SK-N-SH (cell line): Measurements from ENCODE around the gene RBM19. TPM values are rescaled to one million over a fixed set of nuclear protein-coding genes. Genes with fewer than 3 reads are reported as not detected.
A peak's percentile ranks its signal among the peaks of the same experiment; 100 is the strongest.

Experiments used
- CTCF ChIA-PET: fragments of 300-600, 350-600 bp; formaldehyde crosslinking; extraction: SDS; loops from one replicate; lab custom pipeline; 2021; lab: Yijun Ruan, JAX
- POLR2A ChIA-PET: fragments of 350-600 bp; sonication (Branson Sonifier 250); formaldehyde crosslinking; extraction: SDS; loops from one replicate; lab custom pipeline; 2020; ENCODE audit warnings: antibody characterized with exemption, inconsistent platforms; lab: Yijun Ruan, JAX
- DNase-seq: peaks from one replicate; pipeline ENCODE4 v3.0.0; 2012
- H2AFZ ChIP-seq: fragments of 200-600 bp; sonication (generic); 2 replicates; pipeline ENCODE4 v1.8.1; 2016; ENCODE audit warnings: antibody characterized with exemption, mild to moderate bottlenecking, low read depth
- H3F3A ChIP-seq: fragments of 200-600 bp; sonication (generic); replicated peaks from 2 replicates; pipeline ENCODE3; 2016; ENCODE audit warnings: antibody characterized with exemption, mild to moderate bottlenecking; ENCODE audit not compliant: insufficient read depth
- H3K27ac ChIP-seq, 2 experiments: fragments of 200-500 bp in 1 of 2; fragments of 200-600 bp in 1 of 2; sonication (Bioruptor generic) in 1 of 2; sonication (generic), shearing (Covaris generic) in 1 of 2; 2 replicates each; pipeline versions ENCODE4 v1.5.1 to v1.6.1; 2014 to 2016; ENCODE audit warnings: low read depth in 2 of 2, inconsistent platforms in 1 of 2, low read length in 1 of 2, mild to moderate bottlenecking in 1 of 2, mixed read lengths in 1 of 2
- H3K27me3 ChIP-seq: fragments of 200-600 bp; sonication (generic), shearing (Covaris generic); 2 replicates; pipeline ENCODE4 v1.6.1; 2016; ENCODE audit warnings: mixed run types; ENCODE audit not compliant: insufficient read depth
- H3K36me3 ChIP-seq, 2 experiments: fragments of 200-500 bp in 1 of 2; fragments of 200-600 bp in 1 of 2; sonication (Bioruptor generic) in 1 of 2; sonication (generic) in 1 of 2; replicated peaks in 1 of 2; 2 replicates each; pipeline versions ENCODE3 to v1.5.1; 2014 to 2016; ENCODE audit warnings: low read length in 1 of 2, mild to moderate bottlenecking in 1 of 2; ENCODE audit not compliant: insufficient read depth in 2 of 2, control insufficient read depth in 1 of 2
- H3K4me1 ChIP-seq, 2 experiments: fragments of 200-500 bp in 1 of 2; fragments of 200-600 bp in 1 of 2; sonication (Bioruptor generic) in 1 of 2; sonication (generic), shearing (Covaris generic) in 1 of 2; 2 replicates each; pipeline versions ENCODE4 v1.5.1 to v1.6.1; 2014 to 2016; ENCODE audit warnings: low read depth in 1 of 2, low read length in 1 of 2, mixed run types in 1 of 2; ENCODE audit not compliant: insufficient read depth in 2 of 2, control insufficient read depth in 1 of 2
- H3K4me2 ChIP-seq: fragments of 200-600 bp; sonication (generic), shearing (Covaris generic); 2 replicates; pipeline ENCODE4 v1.6.1; 2017; ENCODE audit warnings: mixed run types
- H3K4me3 ChIP-seq, 2 experiments: fragments of 200-500 bp in 1 of 2; fragments of 200-600 bp in 1 of 2; sonication (Bioruptor generic) in 1 of 2; sonication (generic), shearing (Covaris generic) in 1 of 2; 2 replicates each; pipeline versions ENCODE4 v1.5.1 to v1.8.1; 2014 to 2016; ENCODE audit warnings: low read depth in 2 of 2, inconsistent platforms in 1 of 2, low read length in 1 of 2, mild to moderate bottlenecking in 1 of 2, mixed read lengths in 1 of 2, moderate library complexity in 1 of 2
- H3K79me2 ChIP-seq: fragments of 200-600 bp; sonication (generic); 2 replicates; pipeline ENCODE4 v1.8.1; 2017; ENCODE audit warnings: mild to moderate bottlenecking; ENCODE audit not compliant: insufficient read depth
- H3K9ac ChIP-seq: fragments of 200-600 bp; sonication (generic); 2 replicates; pipeline ENCODE4 v1.6.1; 2017; ENCODE audit warnings: mixed run types
- H3K9me2 ChIP-seq: fragments of 200-600 bp; sonication (generic); 2 replicates; pipeline ENCODE4 v1.6.1; 2017; ENCODE audit warnings: mixed run types
- H3K9me3 ChIP-seq: fragments of 200-600 bp; sonication (generic); 2 replicates; pipeline ENCODE4 v1.6.1; 2017; ENCODE audit warnings: mixed run types, mild to moderate bottlenecking, moderate library complexity
- H4K20me1 ChIP-seq: fragments of 200-600 bp; sonication (generic); 2 replicates; pipeline ENCODE4 v1.6.1; 2017; ENCODE audit warnings: mild to moderate bottlenecking, mixed run types; ENCODE audit not compliant: insufficient read depth
- CTCF ChIP-seq: fragments of 200-600 bp; sonication (generic); IDR thresholded peaks from 2 replicates; pipeline ENCODE4 v1.6.1; 2017; ENCODE audit warnings: antibody characterized with exemption, mild to moderate bottlenecking, moderate library complexity
- EZH2phosphoT487 ChIP-seq: fragments of 200-600 bp; sonication (generic); IDR thresholded peaks from 2 replicates; pipeline ENCODE4 v1.6.1; 2017; ENCODE audit warnings: low read depth, mixed run types, mild to moderate bottlenecking, antibody characterized with exemption, moderate library complexity, borderline replicate concordance
- FOXJ3 ChIP-seq: sonication (generic); formaldehyde crosslinking; IDR thresholded peaks from 2 replicates; pipeline ENCODE4 v1.5.1; 2020; ENCODE audit warnings: mild to moderate bottlenecking, missing genetic modification reagents
- GATA2 ChIP-seq: sonication (generic); formaldehyde crosslinking; IDR thresholded peaks from 2 replicates; pipeline ENCODE4 v1.5.0; 2020; ENCODE audit warnings: mild to moderate bottlenecking, missing genetic modification reagents
- MAX ChIP-seq: IDR thresholded peaks from 2 replicates; pipeline ENCODE4 v1.4.0; 2012; ENCODE audit warnings: low read depth
- MEF2A ChIP-seq: IDR thresholded peaks from 2 replicates; pipeline ENCODE4 v1.4.0; 2012; ENCODE audit warnings: low read depth, borderline replicate concordance
- NFIC ChIP-seq: IDR thresholded peaks from 2 replicates; pipeline ENCODE4 v1.4.0; 2012; ENCODE audit warnings: borderline replicate concordance
- NRF1 ChIP-seq: IDR thresholded peaks from 2 replicates; pipeline ENCODE4 v1.6.1; 2012; ENCODE audit warnings: low read depth, mild to moderate bottlenecking, low read length
- PBX3 ChIP-seq: IDR thresholded peaks from 2 replicates; pipeline ENCODE4; 2012
- POLR2AphosphoS5 ChIP-seq: IDR thresholded peaks from 2 replicates; pipeline ENCODE4 v1.6.1; 2012; ENCODE audit warnings: low read depth, low read length
- RCOR1 ChIP-seq: fragments of 150-350 bp; IDR thresholded peaks from 2 replicates; pipeline ENCODE4 v1.6.1; 2017; ENCODE audit warnings: antibody characterized with exemption, low read length
- REST ChIP-seq: IDR thresholded peaks from 2 replicates; pipeline ENCODE4 v1.6.1; 2012; ENCODE audit warnings: mild to moderate bottlenecking, low read depth, low read length, moderate library complexity
- RXRA ChIP-seq: IDR thresholded peaks from 2 replicates; pipeline ENCODE4 v1.4.0; 2012; ENCODE audit warnings: low read depth, mild to moderate bottlenecking, borderline replicate concordance
- SIN3A ChIP-seq: IDR thresholded peaks from 2 replicates; pipeline ENCODE4 v1.6.1; 2012; ENCODE audit warnings: low read depth, mild to moderate bottlenecking, low read length, moderate library complexity, borderline replicate concordance
- TEAD4 ChIP-seq: IDR thresholded peaks from 2 replicates; pipeline ENCODE4 v1.4.0; 2012; ENCODE audit warnings: mild to moderate bottlenecking, borderline replicate concordance; ENCODE audit not compliant: insufficient read depth
- USF2 ChIP-seq: fragments of 150-350 bp; IDR thresholded peaks from 2 replicates; pipeline ENCODE4 v1.6.1; 2017; ENCODE audit warnings: antibody characterized with exemption, low read length, low read depth, borderline replicate concordance
- WGBS: methylation state at CpG from one replicate; pipeline ENCODE4 v1.1.6; 2017; ENCODE audit warnings: low lambda C conversion rate; 5-methylcytosine and 5-hydroxymethylcytosine counted together
- polyA plus RNA-seq, 3 experiments: library from polyadenylated mRNA; depleted of rRNA; stranded (reverse); fragments of >200 nt; gene quantifications; 2 replicates each; pipeline ENCODE4 v1.2.3, GENCODE V29; 2012

The RBM19 gene
- polyA plus RNA-seq, 1 of the 3 experiments (the other 2 are of a cell fraction), result 16.6 TPM

- no peak for DNase-seq
- Histone ChIP-seq H3K9me3 (no peaks in the 10 kb centered on the region), H3K36me3 (peaks cover 3 to 19% of the 10 kb centered on the region in 2 experiments), H3F3A (peaks cover 3% of the 10 kb centered on the region), H2AFZ (no peak overlapping the region), H3K4me1 (0 out of 4 replicates have a peak, but pooled peaks cover 0 to under 1% of the 10 kb centered on the region in 2 experiments), H3K79me2 (no peaks in the 10 kb centered on the region), H3K27me3 (no peaks in the 10 kb centered on the region), H4K20me1 (no peaks in the 10 kb centered on the region), H3K9me2 (no peaks in the 10 kb centered on the region), H3K4me3 (no peak overlapping the region), H3K4me2 (no peak overlapping the region), H3K27ac (no peak overlapping the region), H3K9ac (no peak overlapping the region)
- ChIA-PET CTCF (interaction anchor here (0.9 to 2.5 kb wide), 2 partner anchors 19 to 446 kb away, joined by 3 to 13 read pairs; no protein-coding TSS in a partner anchor), POLR2A (interaction anchor here (0.6 kb wide), 1 partner anchor 517 kb away, joined by 3 read pairs; no protein-coding TSS in a partner anchor)
- TF ChIP-seq REST, result 0 out of 2 replicates have a peak, but pooled peaks have one; percentile 13
- TF ChIP-seq POLR2AphosphoS5, result no peak
- WGBS, result 89% methylated on average over 5 of the region's 6 CpGs
These were observed 57.5 kb downstream of the RBM19 start for GRCh38 chr12:113908584-113909100.

- Histone ChIP-seq H2AFZ (no peak overlapping the region), H3K36me3 (peaks cover 3 to 19% of the 10 kb centered on the region in 2 experiments), H3K4me3 (no peak overlapping the region), H3K79me2 (no peaks in the 10 kb centered on the region), H3K9me3 (no peaks in the 10 kb centered on the region), H3K9me2 (no peaks in the 10 kb centered on the region), H3K4me2 (no peak overlapping the region), H3K9ac (no peak overlapping the region), H3K4me1 (0 out of 4 replicates have a peak, but pooled peaks cover 0 to 5% of the 10 kb centered on the region in 2 experiments), H3F3A (peaks cover 8% of the 10 kb centered on the region), H4K20me1 (no peaks in the 10 kb centered on the region), H3K27ac (no peak overlapping the region), H3K27me3 (no peaks in the 10 kb centered on the region)
- ChIA-PET CTCF (interaction anchor here (0.9 to 2.5 kb wide), 2 partner anchors 18 to 445 kb away, joined by 3 to 13 read pairs; no protein-coding TSS in a partner anchor), POLR2A (interaction anchor here (0.6 kb wide), 1 partner anchor 516 kb away, joined by 3 read pairs; no protein-coding TSS in a partner anchor)
- 96% methylated on average over 11 of the region's 11 CpGs for WGBS
- TF ChIP-seq SIN3A, result no peak
- no peak for TF ChIP-seq USF2
- no peak for TF ChIP-seq PBX3
- no peak for TF ChIP-seq GATA2
- TF ChIP-seq NRF1, result no peak
- TF ChIP-seq EZH2phosphoT487, result no peak
- TF ChIP-seq MEF2A, result no peak
- no peak for TF ChIP-seq CTCF
- no peak for TF ChIP-seq RCOR1
- TF ChIP-seq TEAD4, result no peak
- TF ChIP-seq NFIC, result no peak
- no peak for TF ChIP-seq POLR2AphosphoS5
- TF ChIP-seq FOXJ3 (CRISPR knock-in tag), result no peak
- TF ChIP-seq MAX, result no peak
- TF ChIP-seq RXRA, result no peak
- DNase-seq, result no peak
These were observed 58.5 kb downstream of the RBM19 start for GRCh38 chr12:113907446-113908180.
